NCI-H226 (cell line): ENCODE measurements around the gene IGDCC3.
"Not testable (repeated sequence)": the region's sequence is repeated elsewhere in the genome, so short reads cannot be mapped to it uniquely, and the experiment has no call there.

Experiments
- DNase-seq: peaks from one replicate; pipeline ENCODE4 v3.0.0-alpha.2; 2015

IGDCC3 gene

DNA sequence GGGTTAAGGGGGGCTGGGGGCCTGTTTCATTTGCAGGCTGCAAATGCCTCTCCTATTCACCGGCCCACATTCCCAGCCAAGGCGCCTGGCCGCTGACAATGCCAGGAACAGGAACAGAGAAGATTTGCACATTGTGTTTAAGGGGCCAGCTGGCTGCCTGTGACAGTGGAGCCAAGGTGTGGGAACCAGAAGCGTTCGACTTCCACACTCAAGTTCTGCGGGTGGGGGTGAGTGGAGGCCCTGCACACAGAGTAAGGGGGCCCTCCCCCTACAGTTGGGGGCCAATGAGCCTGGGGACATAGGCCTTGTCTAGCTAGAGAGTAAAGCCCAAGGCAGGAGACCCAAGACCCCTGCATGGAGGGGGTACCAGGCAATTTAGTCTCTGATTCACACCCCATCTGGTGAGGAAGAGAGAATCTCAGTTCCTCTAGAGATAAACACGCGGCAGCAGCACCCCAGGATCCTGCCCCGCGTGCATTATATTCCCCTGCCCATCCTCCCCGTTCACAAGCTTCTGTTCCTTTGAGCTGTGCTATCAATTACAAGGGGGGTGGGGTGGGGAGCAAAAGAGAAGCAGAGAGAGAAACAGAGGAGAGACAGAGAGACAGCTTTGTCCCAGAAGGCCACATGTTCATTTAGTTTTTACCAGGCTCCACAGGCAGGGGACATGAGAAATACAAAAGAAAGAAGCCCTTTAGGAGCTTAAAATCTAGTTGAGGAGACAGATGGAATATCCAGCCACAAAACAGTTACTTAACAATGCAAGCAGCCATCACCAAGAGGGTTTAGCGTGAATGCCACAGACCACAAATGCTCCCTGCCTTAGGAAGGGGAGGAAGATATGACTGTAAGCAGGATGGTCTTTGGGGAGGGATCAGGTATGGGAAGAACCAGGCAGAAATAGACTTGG lies 9.2 kb downstream of the IGDCC3 start:
- DNase-seq, result no peak

DNA sequence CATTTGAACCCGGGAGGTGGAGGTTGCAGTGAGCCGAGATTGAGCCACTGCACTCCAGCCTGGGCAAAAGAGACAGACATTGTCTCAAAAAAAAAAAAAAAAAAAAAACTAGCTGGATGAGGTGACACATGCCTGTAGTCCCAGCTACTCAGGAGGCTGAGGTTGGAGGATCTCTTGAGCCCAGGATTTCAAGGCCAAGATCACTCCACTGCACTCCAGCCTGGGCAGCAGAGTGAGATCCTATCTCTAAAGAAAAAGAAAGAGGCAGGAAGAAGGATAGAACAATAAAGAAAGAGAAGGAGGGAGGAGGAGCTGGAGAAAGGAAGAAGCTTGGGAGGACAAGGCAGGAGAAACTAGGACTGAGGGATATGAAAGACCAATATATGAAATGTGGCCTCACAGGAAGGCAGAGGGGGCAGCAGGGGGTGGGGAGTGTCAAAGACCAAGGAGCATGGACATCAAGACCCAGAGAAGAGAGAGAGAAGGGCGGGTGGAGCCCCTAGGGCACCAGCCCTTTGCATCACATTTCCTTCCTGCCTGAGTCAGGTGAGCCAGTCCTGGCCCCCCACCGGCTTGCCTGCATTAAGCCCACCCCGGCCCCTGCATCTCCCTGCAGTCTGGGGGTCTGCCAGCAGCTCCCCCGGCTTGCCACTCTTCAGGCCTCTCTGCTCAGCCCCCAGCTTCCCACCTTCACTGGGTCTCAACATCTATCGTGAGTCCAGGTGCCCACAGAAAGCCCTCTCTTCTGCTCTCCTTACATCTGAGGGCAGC lies 11.5 kb downstream of the IGDCC3 start:
- no peak for DNase-seq

DNA sequence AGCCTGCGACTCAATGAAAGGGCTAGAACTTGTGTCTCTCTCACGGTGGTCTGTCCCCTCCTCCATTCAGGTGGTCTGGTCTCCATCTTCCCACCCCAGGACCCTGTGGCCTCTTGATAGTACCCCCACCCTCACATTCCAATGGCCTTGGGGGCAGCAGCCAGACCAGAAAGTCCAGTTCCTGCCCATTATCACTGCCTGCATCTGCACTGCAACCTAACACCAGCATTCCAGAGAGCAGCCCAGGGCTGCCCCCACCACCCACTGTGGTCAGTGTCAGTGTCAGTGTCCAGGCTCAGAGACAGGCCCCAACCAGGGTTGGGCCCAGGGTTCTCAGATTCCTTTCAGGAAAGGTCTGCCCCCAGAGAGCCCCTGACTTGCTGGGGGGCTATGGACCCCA lies 12.6 kb downstream of the IGDCC3 start:
- no peak for DNase-seq

DNA sequence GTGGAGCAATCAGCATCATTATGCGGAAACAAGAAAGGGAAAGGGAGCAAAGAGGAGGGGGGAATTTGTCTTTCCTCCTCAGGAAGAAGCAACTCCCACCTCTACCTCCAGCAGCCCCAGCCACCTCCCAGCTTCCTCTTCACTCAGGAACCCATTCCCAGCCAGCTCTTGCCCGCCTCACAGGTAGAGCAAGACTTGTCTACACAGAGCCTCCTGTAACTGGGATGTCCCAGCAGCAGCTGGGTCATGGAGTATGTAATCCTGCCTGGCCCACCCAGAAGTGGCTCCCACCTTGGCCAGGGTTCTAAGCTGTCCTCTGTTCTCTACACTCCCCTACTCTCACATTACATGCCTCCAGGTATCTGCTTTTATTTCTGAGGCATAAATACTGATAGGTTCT lies 14.0 kb downstream of the IGDCC3 start:
- no peak for DNase-seq

DNA sequence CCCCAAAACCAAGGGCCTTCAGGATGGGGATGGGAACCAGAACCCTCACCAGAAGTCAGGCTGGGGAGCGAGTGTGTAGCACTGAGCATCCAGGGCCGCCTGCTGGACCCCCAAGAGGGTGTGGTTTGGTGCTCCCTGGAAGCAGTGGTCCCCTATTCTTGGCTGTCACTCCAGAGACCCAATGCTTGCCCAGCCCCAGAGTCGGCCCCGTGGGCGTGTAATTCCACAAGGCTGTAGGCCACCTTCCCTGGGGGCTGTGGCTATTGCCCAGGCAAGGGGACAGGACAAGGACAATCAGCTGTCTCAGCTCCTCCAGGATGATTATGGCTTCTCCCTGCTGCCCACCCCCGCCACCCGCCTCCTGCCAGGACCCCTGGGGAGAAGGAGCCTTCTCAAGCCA lies 14.5 kb downstream of the IGDCC3 start:
- no peak for DNase-seq

DNA sequence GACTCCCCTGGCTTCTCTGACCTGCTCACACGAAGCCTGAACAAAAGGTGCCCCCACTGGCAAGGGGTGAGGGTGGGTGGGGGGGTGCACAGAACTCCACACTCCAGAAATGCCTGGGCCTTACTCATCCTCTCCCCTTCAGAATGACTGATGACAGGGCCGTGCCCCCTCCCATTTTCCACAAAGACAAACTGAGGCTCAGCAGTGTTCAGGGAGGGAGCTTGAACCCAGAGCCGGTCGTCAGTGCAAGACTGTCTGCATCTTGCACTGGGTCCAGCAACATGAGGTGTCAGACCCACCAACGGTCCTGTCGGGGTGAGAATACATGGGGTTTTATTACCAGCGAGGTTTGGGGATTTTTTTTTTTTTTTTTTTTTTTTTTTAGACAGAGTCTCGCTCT lies 15.3 kb downstream of the IGDCC3 start:
- DNase-seq, result no peak

DNA sequence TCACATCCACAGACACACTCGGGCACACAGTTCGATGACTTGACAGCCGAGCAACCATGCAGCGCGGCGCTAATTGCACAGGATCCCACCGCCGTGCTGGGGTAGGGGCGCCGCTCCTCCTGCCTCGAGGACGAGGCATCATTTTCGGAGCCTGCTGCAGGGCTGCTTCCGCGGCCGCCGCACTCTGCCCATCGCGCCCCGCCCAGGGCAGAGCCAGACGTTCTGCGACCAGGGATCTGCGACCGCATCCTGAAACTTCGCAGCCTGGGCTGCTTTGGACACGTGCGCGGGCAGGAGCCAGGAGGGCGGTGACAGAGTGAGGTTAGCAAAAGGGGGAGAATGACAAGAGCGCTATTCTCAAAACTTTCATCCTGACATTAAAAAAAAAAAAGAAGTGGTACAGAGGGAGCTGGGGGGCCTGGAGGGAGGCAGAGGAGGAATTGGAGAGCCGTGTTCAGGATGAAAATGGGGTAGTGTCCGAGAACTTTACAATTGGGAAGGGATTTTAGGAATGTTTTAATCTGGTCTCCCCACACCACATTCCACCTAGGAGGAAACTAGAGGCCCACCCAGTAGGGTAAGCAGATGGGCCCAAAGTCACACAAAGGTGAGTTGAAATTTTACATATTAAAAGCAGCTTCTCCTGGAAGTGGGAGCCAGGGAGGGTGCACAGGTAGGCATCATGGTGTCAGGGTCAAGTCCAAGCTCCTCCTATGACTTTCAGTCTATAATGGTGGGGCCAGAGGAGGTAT lies 15.9 kb downstream of the IGDCC3 start:
- no peak for DNase-seq

DNA sequence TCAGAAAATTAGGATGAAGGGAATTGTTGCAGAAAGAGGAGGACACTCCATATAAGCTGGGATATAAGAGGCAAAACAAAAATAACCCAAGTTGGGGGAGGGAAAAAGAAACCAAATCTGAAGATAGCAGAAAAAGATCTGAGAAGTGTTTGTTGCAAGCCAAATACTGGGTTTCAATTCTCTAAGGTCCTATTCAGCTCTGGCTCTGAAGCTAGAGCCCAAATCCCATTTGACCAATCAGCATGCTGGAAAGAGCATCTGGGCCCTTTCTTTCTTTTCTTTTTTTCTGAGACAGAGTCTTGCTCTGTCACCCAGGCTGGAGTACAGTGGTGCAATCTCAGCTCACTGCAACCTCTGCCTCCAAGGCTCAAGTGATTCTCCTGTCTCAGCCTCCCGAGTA lies 17.3 kb downstream of the IGDCC3 start:
- no peak for DNase-seq

DNA sequence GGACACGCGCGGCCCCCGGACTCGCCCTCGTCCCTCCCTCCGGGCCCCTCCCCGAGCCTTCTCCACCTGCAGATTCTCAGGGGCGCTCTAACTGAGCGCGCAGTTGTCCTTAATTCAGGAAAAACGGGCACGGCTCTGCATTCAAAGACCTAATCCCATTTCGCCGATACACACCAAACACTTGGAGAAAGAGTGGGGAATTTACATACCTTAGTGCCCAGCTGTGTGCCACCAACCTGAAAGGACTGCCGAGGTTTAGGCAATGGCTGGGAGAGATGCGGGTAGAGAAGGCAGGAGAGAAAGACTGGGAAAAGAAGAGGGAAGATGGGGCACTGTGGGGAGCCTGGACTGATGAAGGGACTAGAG lies 21.8 kb downstream of the IGDCC3 start:
- DNase-seq, result no peak

DNA sequence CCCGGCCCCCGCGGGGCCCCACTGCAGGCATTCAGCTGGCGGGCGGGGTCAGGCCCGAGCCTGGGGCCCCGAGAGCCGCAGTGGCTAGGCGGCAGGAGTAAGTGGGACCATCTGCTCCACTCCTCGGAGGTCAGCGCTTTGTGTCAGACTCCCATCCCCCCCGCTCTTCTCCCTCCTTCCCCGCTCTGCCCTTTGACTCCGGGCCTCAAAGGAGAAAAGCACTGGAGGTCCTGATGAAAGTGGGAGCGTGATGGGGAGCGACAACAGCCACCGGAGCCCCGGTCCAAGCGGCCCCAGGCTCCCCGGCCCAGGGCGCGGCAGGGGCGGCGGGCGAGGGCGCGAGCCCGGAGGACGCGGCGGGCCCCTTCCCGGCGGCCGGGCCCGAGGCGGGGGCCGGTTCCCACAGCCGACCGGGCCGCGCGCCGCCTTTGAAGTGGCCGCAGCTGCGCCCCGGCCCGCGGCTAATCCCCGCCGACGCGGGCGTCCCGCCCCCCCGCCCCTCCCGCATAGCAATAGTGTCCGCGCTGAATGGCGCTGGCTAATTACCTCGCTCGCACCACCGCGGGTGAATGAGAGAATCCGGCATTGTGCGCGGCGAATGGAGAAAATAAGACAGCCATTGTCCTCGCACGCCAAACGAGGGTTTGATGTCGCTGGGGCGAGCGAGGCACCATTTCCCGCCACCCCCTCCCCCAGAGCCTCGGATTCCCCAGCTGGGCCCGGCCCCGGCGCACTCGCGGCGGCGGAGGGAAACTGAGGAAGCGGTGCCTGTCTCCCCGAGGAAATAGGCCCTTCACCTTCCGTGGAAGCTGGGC lies 22.4 kb downstream of the IGDCC3 start:
- DNase-seq, result no peak

DNA sequence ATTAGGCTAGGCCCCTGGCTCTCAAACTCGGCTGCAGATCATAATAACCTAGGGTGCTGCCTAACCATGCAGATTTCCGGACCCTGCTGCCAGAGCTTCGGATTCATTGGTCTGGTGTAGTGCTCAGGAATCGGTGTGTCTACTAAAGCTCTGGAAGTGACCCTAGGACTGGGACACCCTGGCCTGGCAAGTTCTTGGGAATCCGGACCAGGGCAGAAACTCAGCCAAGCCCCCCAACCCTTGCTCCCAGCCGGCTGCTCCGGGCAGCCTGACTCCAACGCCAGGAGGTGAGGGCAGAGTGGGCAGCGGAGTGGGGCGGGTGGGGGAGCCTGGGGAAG lies 23.0 kb downstream of the IGDCC3 start:
- no peak for DNase-seq

DNA sequence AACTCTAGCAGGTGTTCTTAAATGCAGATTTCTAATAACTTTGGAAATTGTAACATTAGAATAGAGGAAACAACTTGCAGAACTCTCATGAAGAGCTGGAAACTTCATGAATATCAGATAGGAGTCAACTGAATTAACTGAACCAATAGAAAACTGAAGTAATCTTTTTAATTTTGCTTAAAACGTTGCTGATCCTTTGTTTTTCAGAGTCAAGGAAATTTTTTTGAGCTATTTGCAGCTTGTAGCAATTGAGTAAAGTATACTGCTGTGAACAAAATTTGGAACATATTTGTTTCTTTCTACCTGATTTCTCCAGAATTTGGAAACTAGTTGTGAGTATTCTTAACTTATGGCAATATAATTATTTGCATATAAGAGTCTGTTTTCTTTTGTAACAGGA lies 25.8 kb downstream of the IGDCC3 start:
- not testable (repeated sequence) for DNase-seq

DNA sequence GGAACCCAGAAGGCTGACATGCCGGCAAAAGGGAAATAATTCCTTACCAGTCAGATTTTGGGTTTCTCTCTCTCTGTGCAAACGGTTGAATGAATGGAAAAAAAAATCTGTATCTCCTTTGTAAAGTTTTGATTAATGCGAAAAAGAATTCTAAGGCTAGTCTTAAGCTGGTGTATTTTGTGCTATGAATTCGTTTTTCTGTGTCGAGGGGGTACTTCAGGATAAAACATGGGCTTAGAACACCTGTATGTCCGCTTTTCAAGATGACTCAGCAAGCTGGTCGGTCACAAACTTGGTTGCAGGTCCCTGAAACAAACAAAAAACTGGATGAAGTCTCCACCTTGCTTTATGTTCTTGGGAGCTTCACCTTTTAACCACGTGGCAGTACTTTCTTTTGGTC lies 28.5 kb downstream of the IGDCC3 start:
- DNase-seq, result no peak

DNA sequence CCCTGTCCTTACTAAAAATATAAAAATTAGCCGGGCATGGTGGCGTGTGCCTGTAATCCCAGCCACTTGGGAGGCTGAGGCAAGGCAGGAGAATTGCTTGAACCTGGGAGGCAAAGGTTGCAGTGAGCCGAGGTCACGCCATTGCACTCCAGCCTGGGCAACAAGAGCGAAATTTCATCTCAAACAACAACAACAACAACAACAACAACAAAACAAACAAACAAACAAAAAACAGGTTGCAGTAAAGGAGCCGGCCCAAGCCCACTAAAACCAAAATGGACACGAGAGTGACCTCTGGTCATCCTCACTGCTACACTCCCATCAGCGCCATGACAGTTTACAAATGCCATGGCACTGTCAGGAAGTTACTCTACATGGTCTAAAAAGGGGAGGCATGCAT lies 30.0 kb downstream of the IGDCC3 start:
- not testable (repeated sequence) for DNase-seq

DNA sequence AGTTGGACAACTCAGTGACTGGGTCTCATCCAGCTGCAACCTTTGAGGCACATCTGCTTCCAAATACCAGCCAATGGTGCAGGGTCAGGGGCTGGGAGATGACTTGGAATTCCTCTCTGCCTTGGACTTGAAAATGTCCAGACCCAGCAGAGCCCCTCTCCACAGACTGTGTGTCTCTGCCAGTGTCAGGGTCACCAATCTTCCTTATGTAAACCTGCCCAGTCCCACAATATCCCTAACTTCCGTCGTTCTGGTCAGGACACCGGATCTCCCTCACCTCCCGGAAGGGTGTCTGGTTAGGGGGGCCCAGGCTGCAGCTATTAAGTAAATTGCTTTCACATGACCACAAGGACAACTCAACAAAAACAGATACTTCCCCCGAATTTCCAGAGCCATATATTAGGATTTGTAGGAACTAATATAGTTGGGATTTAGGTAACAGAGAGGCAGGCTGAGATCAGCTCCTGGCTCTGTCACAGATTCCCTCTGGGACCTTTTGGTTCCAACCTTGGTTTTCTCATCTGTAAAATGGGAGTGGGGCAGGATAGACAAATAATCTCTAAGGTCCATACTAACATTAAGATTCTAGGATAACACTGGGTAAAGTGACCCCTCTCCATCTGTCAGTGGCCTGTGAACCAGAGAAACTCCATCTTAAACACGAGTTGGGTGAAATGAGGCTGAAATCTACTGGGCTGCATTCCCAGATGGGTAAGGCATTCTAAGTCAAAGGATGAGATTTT lies 30.8 kb downstream of the IGDCC3 start:
- DNase-seq, result no peak

DNA sequence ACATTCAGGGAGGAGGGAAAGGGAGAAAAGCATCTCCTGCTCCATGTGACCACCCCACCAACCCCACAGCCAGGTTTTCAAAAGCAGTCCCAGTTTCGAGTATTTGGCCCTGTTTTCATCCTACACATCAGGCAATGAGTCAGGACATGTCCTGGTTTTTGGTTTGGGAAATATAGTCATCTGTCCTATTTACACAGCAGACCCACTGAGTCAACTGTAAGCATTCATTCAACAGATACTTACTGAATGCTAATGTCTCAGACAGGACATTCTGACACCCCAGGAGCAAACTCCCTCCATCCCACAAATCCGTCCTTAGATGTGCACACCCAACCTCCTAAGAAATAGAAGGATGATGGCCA lies 32.9 kb downstream of the IGDCC3 start:
- DNase-seq, result no peak

DNA sequence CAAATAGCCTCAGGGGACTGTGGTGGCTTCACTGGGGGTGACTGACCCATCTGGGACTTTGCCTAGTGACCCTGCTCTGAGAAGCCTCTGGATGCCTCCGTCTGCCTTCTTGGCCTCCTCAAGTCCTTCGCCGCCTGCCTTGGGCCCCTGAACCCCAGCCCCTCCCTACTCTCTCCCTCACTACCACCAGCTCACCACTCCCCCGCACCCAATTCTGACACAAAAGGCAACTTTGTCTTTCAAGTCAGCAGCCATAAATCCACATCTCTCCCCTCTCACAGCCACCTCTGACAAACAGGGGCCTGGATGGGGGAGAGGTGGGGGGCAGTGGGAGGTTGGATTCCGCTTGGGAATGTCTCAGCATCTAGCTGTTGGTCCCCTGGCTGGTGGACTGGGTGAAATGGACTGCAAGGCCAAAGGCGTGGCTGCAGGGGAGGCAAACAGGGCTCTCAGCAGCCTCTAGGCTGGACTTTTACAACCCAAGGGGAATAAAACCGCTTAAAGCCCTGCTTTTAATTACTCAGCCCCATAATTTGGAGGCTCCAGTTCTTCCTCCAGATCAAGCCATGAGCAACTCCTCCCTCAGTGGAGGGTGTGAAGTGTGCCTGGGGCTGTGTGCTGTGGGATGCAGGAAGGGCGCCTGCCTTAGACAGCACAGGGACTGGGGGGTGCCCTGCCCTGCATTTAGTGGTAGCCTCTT lies 33.4 kb downstream of the IGDCC3 start:
- no peak for DNase-seq

DNA sequence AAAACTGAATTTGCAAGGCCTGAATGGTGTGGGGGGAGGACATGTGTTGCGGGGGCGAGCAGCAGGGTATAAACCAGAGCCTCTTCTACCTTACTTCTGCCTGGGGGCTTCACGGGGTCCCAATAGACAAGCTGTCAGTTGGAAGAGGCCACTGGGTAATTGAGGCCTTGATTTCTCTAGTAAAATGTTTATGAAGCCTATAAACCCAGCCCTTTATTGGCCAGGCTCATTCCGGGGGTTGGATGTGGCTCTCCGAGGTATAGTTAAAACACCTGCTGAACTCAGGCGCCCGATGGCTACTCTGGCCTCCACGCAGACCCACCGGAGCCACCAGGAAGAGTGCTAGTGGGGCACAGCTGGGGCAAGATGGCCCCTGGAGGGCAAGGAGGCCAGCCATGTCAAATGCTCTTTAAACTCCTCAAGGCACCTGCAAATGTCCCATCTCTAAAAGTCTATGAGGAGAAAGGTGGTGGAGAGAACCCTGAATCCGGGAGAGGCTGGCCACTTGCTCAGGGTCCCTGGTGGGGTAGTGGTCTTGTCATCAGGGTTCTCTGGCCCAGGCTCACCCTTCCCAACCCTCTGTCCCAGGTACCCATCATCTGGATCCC lies 34.3 kb downstream of the IGDCC3 start:
- no peak for DNase-seq

DNA sequence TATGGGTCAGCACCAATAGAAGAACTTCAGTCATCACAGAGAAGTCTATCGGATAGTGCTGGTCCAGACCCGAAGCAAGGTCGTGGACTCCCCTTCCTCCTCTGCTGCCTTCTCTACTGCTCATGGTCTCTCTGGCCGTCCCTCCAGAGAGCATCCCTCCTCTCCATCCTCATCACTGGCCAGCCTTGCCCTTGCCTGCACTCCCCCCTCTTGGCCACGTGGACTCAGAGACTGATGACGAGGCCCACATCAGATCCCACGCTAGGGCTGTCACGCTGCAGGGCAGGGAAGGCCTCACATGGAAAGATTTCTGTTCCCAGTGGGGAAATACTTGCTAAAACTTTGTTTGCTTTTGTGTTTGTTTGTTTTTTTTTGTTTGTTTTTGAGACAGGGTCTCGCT lies 35.3 kb downstream of the IGDCC3 start:
- DNase-seq, result no peak

DNA sequence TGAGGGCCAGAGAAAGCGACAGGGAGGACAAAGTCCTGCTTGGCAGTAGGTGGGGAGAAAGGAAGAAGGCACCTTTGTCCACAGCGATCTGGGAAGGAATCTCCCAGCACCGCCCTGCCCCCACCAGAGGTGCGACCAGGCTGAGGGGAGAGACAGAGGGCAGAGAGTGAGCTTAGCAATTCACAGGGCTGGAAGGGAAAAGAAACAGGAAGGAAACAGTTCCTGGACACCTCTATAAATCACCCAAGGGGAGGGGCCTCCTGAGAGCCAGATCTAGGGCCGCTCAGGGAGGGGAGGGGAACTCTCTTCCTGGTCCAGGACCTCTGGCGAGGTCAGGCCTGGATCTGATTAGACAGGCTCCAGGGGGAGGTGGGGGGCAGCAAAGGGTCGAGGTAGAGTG lies 37.9 kb downstream of the IGDCC3 start:
- DNase-seq, result no peak

DNA sequence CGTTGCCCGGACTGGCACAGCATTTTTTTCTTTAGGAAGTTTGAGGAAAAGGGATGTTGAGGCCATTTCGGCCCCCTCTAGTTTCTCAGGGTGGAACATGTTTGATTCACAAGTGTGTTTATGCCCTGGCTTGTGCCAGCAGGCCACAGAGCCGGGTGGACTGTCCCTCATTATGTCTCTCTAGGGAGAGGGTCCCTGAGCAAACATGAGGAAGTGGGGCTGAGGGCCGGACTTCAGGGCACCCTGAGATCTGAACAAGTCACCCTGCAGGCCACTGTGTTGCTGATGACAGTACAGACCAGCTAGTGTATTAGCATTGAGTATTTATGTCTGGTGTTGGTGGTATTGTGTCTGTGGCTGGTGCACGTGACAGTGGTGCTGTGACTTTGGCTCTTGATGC lies 38.4 kb downstream of the IGDCC3 start:
- no peak for DNase-seq
